Left lung (tissue), 14 donors: ENCODE results near the gene ZFYVE9. TPM values are rescaled to one million over a fixed set of nuclear protein-coding genes. Genes with fewer than 3 reads are reported as not detected.
"Not testable (repeated sequence)": the region's sequence is repeated elsewhere in the genome, so short reads cannot be mapped to it uniquely, and the experiment has no call there.

Experiments used
- ATAC-seq: fragments of 200-7000 bp; cut with Tn5 transposase; one replicate; pipeline ENCODE4 v1.9.1; 2020; ENCODE audit warnings: moderate library complexity
- DNase-seq, 4 donors: peaks; one replicate each; pipeline ENCODE4 v3.0.0-alpha.2; 2013 to 2020
- H3K27ac ChIP-seq, 2 donors: fragments of 200-600 bp; sonication (generic) in 1 of 2; one replicate each; pipeline versions ENCODE4 v1.5.0 to v1.8.0; 2020 to 2021
- H3K27me3 ChIP-seq, 2 donors: fragments of 200-600 bp; sonication (generic) in 1 of 2; one replicate each; pipeline versions ENCODE4 v1.5.0 to v1.8.0; 2020 to 2021
- H3K36me3 ChIP-seq, 2 donors: fragments of 200-600 bp; sonication (generic) in 1 of 2; one replicate each; pipeline versions ENCODE4 v1.5.0 to v1.8.0; 2020 to 2021
- H3K4me1 ChIP-seq, 2 donors: fragments of 200-600 bp; one replicate each; pipeline ENCODE4 v1.8.0; 2021
- H3K4me3 ChIP-seq, 2 donors: fragments of 200-600 bp; sonication (generic) in 1 of 2; one replicate each; pipeline versions ENCODE4 v1.5.0 to v1.8.0; 2020 to 2021; ENCODE audit warnings: mild to moderate bottlenecking in 1 of 2
- H3K9me3 ChIP-seq, 2 donors: fragments of 200-600 bp; sonication (generic) in 1 of 2; one replicate each; pipeline versions ENCODE4 v1.5.0 to v1.8.0; 2020 to 2021
- intact Hi-C, 2 donors: fragments of 100-400 bp; cut with DNase I; formaldehyde crosslinking; loops; one replicate each; pipeline versions ENCODE4 v1.11.2 to v1.14.2; 2022
- long read RNA-seq, 12 donors: library from polyadenylated mRNA in 2 of 12; unstranded in 2 of 12; transcript quantifications; one replicate each; pipeline ENCODE4 v2.0.0 and lab custom pipeline, GENCODE V29; 2019 to 2026
- polyA plus RNA-seq, 6 donors: library from polyadenylated mRNA; unstranded; fragments of 120-200 nt; gene quantifications; one replicate each; pipeline ENCODE4 v1.2.1, GENCODE V29; 2013; ENCODE audit not compliant: insufficient read length in 6 of 6
- total RNA-seq, 2 donors: library from RNA; stranded (reverse); fragmentation: NEBNext Ultra II Directional; extraction: Animal tissue kit (Norgen Biotek cat#: 25700); gene quantifications; one replicate each; pipeline ENCODE4 v1.2.1, GENCODE V29; 2021
- TF ChIP-seq, protein P1 (sequence below), 2 donors: fragments of 200-600 bp; sonication (generic) in 1 of 2; IDR thresholded peaks; one replicate each; pipeline versions ENCODE4 v1.5.0 to v1.8.0; 2021; ENCODE audit warnings: antibody characterized with exemption in 2 of 2
- donor health status: DM: no; HTN: yes; CAD: no.
- donor health status: DM: no; HTN: no; CAD: no.

ZFYVE9 gene, protein sequence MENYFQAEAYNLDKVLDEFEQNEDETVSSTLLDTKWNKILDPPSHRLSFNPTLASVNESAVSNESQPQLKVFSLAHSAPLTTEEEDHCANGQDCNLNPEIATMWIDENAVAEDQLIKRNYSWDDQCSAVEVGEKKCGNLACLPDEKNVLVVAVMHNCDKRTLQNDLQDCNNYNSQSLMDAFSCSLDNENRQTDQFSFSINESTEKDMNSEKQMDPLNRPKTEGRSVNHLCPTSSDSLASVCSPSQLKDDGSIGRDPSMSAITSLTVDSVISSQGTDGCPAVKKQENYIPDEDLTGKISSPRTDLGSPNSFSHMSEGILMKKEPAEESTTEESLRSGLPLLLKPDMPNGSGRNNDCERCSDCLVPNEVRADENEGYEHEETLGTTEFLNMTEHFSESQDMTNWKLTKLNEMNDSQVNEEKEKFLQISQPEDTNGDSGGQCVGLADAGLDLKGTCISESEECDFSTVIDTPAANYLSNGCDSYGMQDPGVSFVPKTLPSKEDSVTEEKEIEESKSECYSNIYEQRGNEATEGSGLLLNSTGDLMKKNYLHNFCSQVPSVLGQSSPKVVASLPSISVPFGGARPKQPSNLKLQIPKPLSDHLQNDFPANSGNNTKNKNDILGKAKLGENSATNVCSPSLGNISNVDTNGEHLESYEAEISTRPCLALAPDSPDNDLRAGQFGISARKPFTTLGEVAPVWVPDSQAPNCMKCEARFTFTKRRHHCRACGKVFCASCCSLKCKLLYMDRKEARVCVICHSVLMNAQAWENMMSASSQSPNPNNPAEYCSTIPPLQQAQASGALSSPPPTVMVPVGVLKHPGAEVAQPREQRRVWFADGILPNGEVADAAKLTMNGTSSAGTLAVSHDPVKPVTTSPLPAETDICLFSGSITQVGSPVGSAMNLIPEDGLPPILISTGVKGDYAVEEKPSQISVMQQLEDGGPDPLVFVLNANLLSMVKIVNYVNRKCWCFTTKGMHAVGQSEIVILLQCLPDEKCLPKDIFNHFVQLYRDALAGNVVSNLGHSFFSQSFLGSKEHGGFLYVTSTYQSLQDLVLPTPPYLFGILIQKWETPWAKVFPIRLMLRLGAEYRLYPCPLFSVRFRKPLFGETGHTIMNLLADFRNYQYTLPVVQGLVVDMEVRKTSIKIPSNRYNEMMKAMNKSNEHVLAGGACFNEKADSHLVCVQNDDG (N-terminal part only)
- total RNA-seq: 10 to 100 TPM; 15.2 to 18.9 TPM
- polyA plus RNA-seq: 10 to 100 TPM; 31.5 to 38.1 (median 34.3) TPM
- long read RNA-seq, donor 1, full-length matches to known transcripts: 4 of 22 reads
- long read RNA-seq, donor 1, partial matches to known transcripts: 18 of 22 reads
- long read RNA-seq, donor 1, other reads (novel, unspliced or antisense): 0 of 22 reads
- long read RNA-seq, donor 2, partial matches to known transcripts: 24 of 24 reads
- long read RNA-seq, donor 2, other reads (novel, unspliced or antisense): 0 of 24 reads
- long read RNA-seq, donor 3: 0 reads
- long read RNA-seq, donor 4, partial matches to known transcripts: 2 of 4 reads
- long read RNA-seq, donor 4, other reads (novel, unspliced or antisense): 2 of 4 reads
- long read RNA-seq, donor 5, full-length matches to known transcripts: 1 of 12 reads
- long read RNA-seq, donor 5, partial matches to known transcripts: 11 of 12 reads
- long read RNA-seq, donor 5, other reads (novel, unspliced or antisense): 0 of 12 reads
- long read RNA-seq, donor 6, full-length matches to known transcripts: 1 of 8 reads
- long read RNA-seq, donor 6, partial matches to known transcripts: 7 of 8 reads
- long read RNA-seq, donor 6, other reads (novel, unspliced or antisense): 0 of 8 reads
- long read RNA-seq, donor 7, full-length matches to known transcripts: 1 of 1 reads
- long read RNA-seq, donor 7, partial matches to known transcripts: 0 of 1 reads
- long read RNA-seq, donor 7, other reads (novel, unspliced or antisense): 0 of 1 reads
- long read RNA-seq, donor 8, full-length matches to known transcripts: 3 of 14 reads
- long read RNA-seq, donor 8, partial matches to known transcripts: 11 of 14 reads
- long read RNA-seq, donor 8, other reads (novel, unspliced or antisense): 0 of 14 reads
- long read RNA-seq, donor 9: 0 reads
- long read RNA-seq, donor 10, partial matches to known transcripts: 2 of 5 reads
- long read RNA-seq, donor 10, other reads (novel, unspliced or antisense): 3 of 5 reads
- long read RNA-seq, donor 11, partial matches to known transcripts: 12 of 12 reads
- long read RNA-seq, donor 11, other reads (novel, unspliced or antisense): 0 of 12 reads
- long read RNA-seq, donor 12, partial matches to known transcripts: 5 of 5 reads
- long read RNA-seq, donor 12, other reads (novel, unspliced or antisense): 0 of 5 reads

DNA sequence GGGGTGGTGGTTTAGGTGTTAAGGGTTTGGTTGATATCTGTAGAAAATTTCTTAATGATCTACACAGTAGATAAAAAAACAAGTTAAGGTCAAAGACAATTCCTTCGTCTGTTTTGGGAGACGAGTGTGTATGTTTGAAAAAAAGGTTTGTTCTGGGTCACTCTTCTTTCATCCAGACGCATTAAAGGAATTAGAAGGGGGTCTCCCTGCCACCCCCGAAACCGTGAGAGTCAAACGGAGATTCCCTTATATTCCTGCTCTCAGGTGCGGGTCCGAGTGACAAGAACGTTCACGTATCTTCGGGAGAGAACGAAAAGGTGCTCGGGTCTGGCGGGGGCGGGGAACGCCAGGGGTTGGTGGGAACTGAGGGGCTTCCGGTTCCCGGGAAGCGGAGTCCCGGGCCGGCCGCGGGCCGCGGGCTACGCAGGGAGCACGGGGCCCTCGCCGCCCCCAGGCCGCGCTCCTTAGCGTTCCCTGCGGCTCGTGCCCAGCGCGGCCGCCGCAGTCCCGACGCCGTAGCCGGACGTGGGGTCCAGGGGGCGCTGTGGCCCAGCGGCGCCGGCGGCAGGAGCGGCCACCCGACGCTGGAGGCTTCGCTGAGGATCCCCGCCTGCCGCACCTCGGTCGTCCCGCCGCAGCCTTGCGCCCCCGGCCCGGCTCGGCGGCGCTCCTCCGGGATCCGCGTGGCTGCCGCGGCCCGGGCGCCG lies at the start of gene ZFYVE9:
Gene ZFYVE9, plus strand, starts transcription at position 577 of the 707 bp plus-strand sequence. CDS start 91,118 bp downstream, outside the sequence.
- H3K27ac ChIP-seq: peak within 1 kb of the TSS; percentile 89 to 96
- no peaks in the 10 kb centered on the region for H3K36me3 ChIP-seq
- peaks cover 0 to 32% of the 10 kb centered on the region in 2 donors for H3K27me3 ChIP-seq
- intact Hi-C loops: no loop called here
- DNase-seq (peak; percentile 74 to 94 (median 86)), ATAC-seq (peak; percentile 96)
- peak within 1 kb of the TSS; percentile 62 to 73 for H3K4me3 ChIP-seq
- TF ChIP-seq, protein P1, sequence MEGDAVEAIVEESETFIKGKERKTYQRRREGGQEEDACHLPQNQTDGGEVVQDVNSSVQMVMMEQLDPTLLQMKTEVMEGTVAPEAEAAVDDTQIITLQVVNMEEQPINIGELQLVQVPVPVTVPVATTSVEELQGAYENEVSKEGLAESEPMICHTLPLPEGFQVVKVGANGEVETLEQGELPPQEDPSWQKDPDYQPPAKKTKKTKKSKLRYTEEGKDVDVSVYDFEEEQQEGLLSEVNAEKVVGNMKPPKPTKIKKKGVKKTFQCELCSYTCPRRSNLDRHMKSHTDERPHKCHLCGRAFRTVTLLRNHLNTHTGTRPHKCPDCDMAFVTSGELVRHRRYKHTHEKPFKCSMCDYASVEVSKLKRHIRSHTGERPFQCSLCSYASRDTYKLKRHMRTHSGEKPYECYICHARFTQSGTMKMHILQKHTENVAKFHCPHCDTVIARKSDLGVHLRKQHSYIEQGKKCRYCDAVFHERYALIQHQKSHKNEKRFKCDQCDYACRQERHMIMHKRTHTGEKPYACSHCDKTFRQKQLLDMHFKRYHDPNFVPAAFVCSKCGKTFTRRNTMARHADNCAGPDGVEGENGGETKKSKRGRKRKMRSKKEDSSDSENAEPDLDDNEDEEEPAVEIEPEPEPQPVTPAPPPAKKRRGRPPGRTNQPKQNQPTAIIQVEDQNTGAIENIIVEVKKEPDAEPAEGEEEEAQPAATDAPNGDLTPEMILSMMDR (IDR thresholded peaks at IDR 0.05): peak; percentile 68 to 75
- H3K4me1 ChIP-seq: peaks cover 0 to 38% of the 10 kb centered on the region in 2 donors
- no peaks in the 10 kb centered on the region for H3K9me3 ChIP-seq

DNA sequence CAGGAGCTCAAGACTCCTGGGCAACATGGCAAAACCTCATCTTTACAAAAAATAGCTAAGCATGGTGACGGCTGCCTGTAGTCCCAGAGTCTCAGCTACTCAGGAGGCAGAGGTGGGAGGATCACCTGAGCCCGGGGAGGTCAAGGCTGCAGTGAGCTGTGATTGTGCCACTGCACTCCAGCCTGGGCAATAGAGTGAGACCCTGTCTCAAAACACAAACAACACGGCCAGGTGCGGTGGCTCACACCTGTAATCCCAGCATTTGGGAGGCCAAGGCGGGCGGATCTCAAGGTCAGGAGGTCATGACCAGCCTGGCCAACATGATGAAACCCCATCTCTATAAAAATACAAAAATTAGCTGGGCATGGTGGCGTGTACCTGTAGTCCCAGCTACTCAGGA lies 47.6 kb upstream of the ZFYVE9 start:
- H3K4me1 ChIP-seq, DNase-seq, H3K4me3 ChIP-seq, H3K27ac ChIP-seq, H3K9me3 ChIP-seq, intact Hi-C loops, H3K27me3 ChIP-seq, ATAC-seq: not testable (repeated sequence)
- peaks cover 0 to 14% of the 10 kb centered on the region in 2 donors for H3K36me3 ChIP-seq

DNA sequence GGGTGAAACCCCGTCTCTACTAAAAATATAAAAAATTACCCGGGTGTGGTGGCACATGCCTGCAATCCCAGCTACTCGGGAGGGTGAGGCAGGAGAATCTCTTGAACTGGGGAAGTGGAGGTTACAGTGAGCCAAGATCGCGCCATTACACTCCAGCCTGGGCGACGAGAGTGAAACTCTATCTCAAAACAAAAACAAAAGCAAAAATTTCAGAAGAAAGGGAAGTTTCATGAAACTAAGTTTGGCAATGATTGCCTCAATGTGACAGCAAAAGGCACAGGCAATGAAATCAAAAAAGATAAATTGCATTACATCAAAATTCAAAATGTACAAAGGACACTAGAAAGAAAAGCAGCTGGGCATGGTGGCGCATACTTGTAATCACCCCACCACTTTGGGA lies 45.7 kb upstream of the ZFYVE9 start:
- Histone ChIP-seq H3K9me3 (no peaks in the 10 kb centered on the region), H3K4me1 (peaks cover 0 to 7% of the 10 kb centered on the region in 2 donors), H3K27ac (no peak overlapping the region), H3K36me3 (peaks cover 0 to 4% of the 10 kb centered on the region in 2 donors), H3K27me3 (no peaks in the 10 kb centered on the region), H3K4me3 (no peak overlapping the region)
- TF ChIP-seq, protein P1 (IDR thresholded peaks at IDR 0.05): no peak
- ATAC-seq (no peak), DNase-seq (no peak)
- intact Hi-C loops: no loop called here

DNA sequence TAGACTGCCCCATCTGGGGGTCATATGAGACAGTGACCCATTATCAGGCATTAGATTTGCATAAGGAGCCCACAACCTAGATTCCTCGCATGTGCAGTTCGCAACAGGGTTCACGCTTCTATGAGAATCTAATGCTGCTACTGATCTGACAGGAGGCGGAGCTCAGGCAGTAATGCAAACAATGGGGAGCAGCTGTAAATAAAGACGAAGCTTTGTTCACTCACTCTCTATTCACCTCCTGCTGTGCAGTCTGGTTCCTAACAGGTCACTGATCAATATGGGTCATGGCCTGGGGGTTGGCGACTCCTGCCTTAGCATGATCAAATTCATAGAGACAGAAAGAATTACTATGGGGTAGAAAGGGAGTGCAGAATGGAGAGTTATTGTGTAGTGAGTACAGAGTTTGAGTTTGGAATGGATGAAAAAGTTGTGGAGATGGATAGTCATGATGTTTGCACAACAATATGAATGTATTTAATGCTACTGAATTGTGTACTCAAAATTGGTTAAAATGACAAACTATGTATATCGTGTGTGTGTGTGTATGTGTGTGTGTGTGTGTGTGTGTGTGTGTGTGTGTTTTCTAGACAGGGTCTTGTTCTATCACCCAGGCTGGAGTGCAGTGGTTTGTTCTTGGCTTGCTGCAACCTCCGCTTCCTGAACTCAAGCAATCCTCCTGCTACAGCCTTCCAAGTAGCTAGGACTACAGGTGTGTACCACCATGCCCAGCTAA lies 43.6 kb upstream of the ZFYVE9 start:
- H3K27ac ChIP-seq: no peak overlapping the region
- ATAC-seq: no peak
- intact Hi-C loops: no loop called here
- TF ChIP-seq, protein P1 (IDR thresholded peaks at IDR 0.05): no peak
- DNase-seq: no peak
- H3K9me3 ChIP-seq: no peaks in the 10 kb centered on the region
- H3K27me3 ChIP-seq: no peaks in the 10 kb centered on the region
- peaks cover 0 to 7% of the 10 kb centered on the region in 2 donors for H3K4me1 ChIP-seq
- H3K36me3 ChIP-seq: no peaks in the 10 kb centered on the region
- no peak overlapping the region for H3K4me3 ChIP-seq
